Fibroblast of villous mesenchyme (primary cell): Measurements from ENCODE around the gene ADRM1. TPM values are rescaled to one million over a fixed set of nuclear protein-coding genes. Genes with fewer than 3 reads are reported as not detected.

Experiments used
- DNase-seq: peaks from one replicate; pipeline ENCODE4 v3.0.0-alpha.2; 2010; ENCODE audit warnings: low read depth
- H3K4me3 ChIP-seq: 2 replicates; pipeline ENCODE4 v1.5.1; 2011; ENCODE audit warnings: low read depth, mild to moderate bottlenecking, low read length
- CTCF ChIP-seq: IDR thresholded peaks from 2 replicates; pipeline ENCODE4 v1.5.1; 2012; ENCODE audit warnings: low read depth, mild to moderate bottlenecking, low read length; ENCODE audit not compliant: insufficient read depth
- total RNA-seq: library from RNA; depleted of rRNA; stranded (reverse); fragments of >200 nt; gene quantifications from 2 replicates; pipeline ENCODE4 v1.2.3, GENCODE V29; 2012

Gene ADRM1
- total RNA-seq, 1 donor = 111 TPM

GRCh38 chr20:62285151-62285550 is 17.6 kb upstream of the ADRM1 start:
- no peak for DNase-seq
- H3K4me3 ChIP-seq = no peak overlapping the region
- TF ChIP-seq CTCF = no peak

GRCh38 chr20:62285722-62286121 is 17.1 kb upstream of the ADRM1 start:
- DNase-seq = no peak
- TF ChIP-seq CTCF = no peak
- no peak overlapping the region for H3K4me3 ChIP-seq

- no peak overlapping the region for H3K4me3 ChIP-seq
- no peak for TF ChIP-seq CTCF
- DNase-seq = no peak
Observed at GRCh38 chr20:62286493-62287064, 16.2 kb upstream of the ADRM1 start.

GRCh38 chr20:62287129-62287528 is 15.7 kb upstream of the ADRM1 start:
- DNase-seq = no peak
- H3K4me3 ChIP-seq = no peak overlapping the region
- TF ChIP-seq CTCF = no peak

GRCh38 chr20:62287759-62288534 is 14.8 kb upstream of the ADRM1 start:
- no peak for DNase-seq
- TF ChIP-seq CTCF = no peak
- no peak overlapping the region for H3K4me3 ChIP-seq

- DNase-seq = no peak
Observed at GRCh38 chr20:62288535-62289105, 14.2 kb upstream of the ADRM1 start.

More at GRCh38 chr20:62288535-62289105, 14.2 kb upstream of the ADRM1 start:
- H3K4me3 ChIP-seq = no peak overlapping the region
- TF ChIP-seq CTCF = no peak
